T-helper 1 cell treated with Interleukin-12 subunit alpha and Interleukin-12 subunit beta and Interleukin-4 antibody, amounts not matched to agents 30 μg/mL and 1 μg/mL, for 36 hours (primary cell): ENCODE results near the gene MKNK1.

Experiments
- H3K27ac Mint-ChIP-seq: one replicate; pipeline ENCODE4 v1.8.0; 2021; ENCODE audit warnings: mild to moderate bottlenecking, mixed read lengths
- H3K27me3 Mint-ChIP-seq: one replicate; pipeline ENCODE4 v1.8.0; 2021; ENCODE audit warnings: low read depth, mixed read lengths
- H3K36me3 Mint-ChIP-seq: one replicate; pipeline ENCODE4 v1.8.0; 2021; ENCODE audit warnings: low read depth, mixed read lengths
- H3K4me1 Mint-ChIP-seq: one replicate; pipeline ENCODE4 v1.8.0; 2021; ENCODE audit warnings: low read depth, mixed read lengths
- H3K4me3 Mint-ChIP-seq: one replicate; pipeline ENCODE4 v1.8.0; 2021; ENCODE audit warnings: mild to moderate bottlenecking, moderate library complexity, mixed read lengths
- H3K9me3 Mint-ChIP-seq: one replicate; pipeline ENCODE4 v1.8.0; 2021; ENCODE audit warnings: mixed read lengths

MKNK1 gene

DNA sequence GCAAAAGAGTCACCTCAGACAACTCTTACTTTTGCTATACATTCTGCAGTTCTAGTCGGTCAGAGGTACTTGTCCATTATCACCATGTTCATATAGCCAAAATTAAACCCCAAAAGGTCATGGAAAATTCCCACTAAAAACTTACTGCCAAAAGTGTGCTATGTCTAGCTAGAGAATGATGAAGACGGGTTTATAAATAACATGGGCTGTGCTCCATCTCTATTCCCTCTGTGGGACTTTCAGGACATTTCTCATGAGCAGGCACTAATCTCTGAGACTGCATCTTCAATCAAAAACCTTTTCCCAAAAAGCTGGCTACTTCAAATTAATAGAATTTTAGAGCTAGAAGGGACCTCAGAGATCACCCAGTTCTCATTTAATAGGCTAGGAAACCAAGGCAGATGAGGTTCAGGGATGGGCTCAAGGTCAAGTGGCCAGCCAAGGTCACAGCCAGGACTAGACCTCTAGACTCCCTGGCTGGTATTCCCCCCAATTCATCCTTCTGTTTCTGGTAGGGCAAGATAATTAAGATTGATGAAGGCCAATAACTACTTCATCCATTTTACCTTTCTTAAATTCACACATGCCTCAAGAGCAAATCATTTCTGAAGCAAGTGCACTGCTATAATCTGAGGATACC lies 33.5 kb upstream of the MKNK1 start:
- Mint-ChIP-seq H3K4me3 (no peak overlapping the region), H3K36me3 (peaks cover 30% of the 10 kb centered on the region), H3K27ac (no peak overlapping the region), H3K4me1 (peaks cover 3% of the 10 kb centered on the region), H3K9me3 (no peaks in the 10 kb centered on the region), H3K27me3 (no peaks in the 10 kb centered on the region)

DNA sequence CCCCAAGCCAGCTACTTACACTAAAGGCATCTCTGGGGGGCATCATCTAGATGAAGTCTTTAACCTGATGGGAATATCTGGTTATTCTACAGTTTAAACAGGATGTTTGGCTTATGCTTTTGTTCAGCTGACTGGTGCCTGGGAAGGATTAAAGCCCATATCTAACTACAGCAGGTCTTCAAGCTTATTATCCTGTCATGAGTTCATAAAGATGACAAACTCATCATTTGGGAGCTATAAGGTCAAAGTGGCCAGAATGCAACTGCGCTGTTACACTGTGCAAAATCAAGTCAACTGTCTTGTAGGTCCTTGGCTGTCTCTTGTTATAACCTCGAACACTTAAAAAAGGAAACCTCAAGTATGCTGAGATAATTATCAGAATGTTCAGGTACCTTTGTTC lies 31.1 kb upstream of the MKNK1 start:
- Mint-ChIP-seq H3K27me3 (no peaks in the 10 kb centered on the region), H3K36me3 (peaks cover 20% of the 10 kb centered on the region), H3K4me1 (peaks cover 3% of the 10 kb centered on the region), H3K9me3 (no peaks in the 10 kb centered on the region), H3K4me3 (no peak overlapping the region), H3K27ac (no peak overlapping the region)

DNA sequence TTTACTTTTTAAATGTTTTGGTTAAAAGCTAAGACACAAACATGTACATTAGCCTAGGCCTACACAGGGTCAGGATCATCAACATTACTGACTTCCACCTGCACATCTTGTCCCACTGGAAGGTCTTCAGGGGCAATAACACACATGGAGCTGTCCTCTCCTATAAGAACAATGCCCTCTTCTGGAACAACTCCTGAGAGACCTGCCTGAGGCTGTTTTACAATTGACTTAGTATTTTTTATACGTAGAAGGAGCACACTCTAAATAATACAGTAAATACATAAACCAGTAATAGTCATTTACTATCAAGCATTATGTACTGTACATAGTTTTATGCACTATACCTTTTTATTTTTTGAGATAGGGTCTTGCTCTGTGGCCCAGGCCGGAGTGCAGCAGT lies 26.7 kb upstream of the MKNK1 start:
- Mint-ChIP-seq H3K4me3 (no peak overlapping the region), H3K9me3 (no peaks in the 10 kb centered on the region), H3K36me3 (peaks cover 14% of the 10 kb centered on the region), H3K27me3 (no peaks in the 10 kb centered on the region), H3K27ac (no peak overlapping the region), H3K4me1 (peaks cover 3% of the 10 kb centered on the region)

DNA sequence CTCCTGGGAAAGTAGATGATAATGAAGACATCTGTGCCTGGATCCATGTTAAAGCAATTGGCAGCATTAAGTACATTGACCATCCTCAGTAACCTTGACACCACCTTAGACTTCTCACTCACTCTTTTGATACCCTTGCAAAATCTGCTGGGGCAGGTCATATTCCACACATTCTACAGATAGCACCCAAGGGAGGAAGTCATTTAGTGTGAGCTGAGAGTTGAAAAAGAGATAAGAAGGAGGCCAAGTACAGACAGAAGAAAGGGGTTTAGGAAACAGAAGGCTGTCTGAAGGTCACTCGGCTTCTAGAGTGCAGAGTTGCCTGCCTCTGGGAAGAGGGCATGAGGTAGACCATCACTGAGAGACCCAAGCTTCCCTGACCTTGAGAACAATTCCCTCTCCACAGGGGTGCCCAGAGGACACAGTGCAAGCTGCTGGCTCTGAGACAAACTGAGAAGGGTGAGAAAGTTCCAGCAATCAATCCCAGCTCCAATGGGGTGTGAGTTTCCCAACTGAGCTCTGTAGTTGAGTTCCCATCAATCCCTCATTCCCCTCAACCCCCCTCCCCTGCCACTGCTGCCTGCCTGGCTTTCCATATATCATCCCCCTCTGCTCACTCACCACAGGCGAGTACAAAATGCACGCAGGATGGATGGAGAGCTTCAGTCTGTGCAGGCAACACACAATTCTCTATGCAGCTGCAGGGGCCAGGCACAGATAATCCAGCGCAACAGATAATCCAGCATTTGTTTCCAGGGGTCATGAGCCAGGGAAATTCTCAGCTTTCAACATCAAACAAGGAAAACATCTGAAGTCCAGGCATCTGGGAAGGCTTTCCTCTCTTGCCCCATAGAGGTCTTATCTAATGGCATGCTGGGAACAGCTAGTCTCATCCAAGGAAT lies 19.9 kb upstream of the MKNK1 start:
- Mint-ChIP-seq H3K36me3 (peaks cover 2% of the 10 kb centered on the region), H3K4me3 (no peak overlapping the region), H3K9me3 (no peaks in the 10 kb centered on the region), H3K4me1 (peaks cover 10% of the 10 kb centered on the region), H3K27me3 (no peaks in the 10 kb centered on the region), H3K27ac (no peak overlapping the region)

DNA sequence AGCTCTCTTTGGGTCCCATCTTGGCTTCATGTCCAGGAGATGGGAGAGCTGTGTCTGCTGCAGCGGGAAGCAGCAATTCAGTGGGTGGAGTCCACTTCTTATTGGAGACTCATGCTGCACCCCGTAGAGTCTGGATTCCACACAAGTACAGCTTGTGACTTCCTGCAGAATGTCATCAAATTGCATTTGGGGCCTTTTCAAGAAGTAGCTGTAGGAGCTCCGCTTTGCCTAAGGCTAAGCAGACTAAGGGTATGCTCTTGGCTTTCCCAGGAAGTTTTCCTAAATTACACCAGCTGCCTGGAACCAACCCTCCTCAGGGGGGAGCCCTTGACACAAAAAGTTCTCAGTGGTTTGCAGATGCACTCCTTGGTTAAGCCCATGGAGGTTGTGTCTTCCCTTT lies 18.3 kb upstream of the MKNK1 start:
- Mint-ChIP-seq H3K36me3 (peaks cover 2% of the 10 kb centered on the region), H3K4me3 (no peak overlapping the region), H3K9me3 (no peaks in the 10 kb centered on the region), H3K4me1 (peaks cover 21% of the 10 kb centered on the region), H3K27ac (no peak overlapping the region), H3K27me3 (no peaks in the 10 kb centered on the region)

DNA sequence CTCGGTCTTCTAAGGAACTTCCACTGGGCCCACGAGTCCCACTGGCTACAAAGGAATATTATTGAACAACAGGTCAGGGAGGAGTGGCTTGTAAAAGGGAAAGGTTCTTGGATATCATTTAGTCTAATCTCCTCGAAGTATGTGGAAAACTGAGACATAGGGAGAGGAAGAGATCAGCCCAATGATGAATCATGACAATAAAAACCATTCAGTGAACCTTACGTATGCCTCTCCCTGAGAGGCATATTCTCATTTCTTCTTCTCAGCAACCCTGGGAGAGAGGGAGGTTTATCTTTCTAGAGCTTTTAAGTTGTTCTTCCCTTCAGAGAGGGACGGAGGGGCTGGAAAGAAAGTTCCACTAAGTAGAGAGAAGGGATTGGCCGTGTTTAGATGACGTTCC lies 17.9 kb upstream of the MKNK1 start:
- Mint-ChIP-seq H3K9me3 (no peaks in the 10 kb centered on the region), H3K4me1 (peaks cover 25% of the 10 kb centered on the region), H3K27me3 (no peaks in the 10 kb centered on the region), H3K36me3 (peaks cover 1% of the 10 kb centered on the region), H3K4me3 (no peak overlapping the region), H3K27ac (no peak overlapping the region)

DNA sequence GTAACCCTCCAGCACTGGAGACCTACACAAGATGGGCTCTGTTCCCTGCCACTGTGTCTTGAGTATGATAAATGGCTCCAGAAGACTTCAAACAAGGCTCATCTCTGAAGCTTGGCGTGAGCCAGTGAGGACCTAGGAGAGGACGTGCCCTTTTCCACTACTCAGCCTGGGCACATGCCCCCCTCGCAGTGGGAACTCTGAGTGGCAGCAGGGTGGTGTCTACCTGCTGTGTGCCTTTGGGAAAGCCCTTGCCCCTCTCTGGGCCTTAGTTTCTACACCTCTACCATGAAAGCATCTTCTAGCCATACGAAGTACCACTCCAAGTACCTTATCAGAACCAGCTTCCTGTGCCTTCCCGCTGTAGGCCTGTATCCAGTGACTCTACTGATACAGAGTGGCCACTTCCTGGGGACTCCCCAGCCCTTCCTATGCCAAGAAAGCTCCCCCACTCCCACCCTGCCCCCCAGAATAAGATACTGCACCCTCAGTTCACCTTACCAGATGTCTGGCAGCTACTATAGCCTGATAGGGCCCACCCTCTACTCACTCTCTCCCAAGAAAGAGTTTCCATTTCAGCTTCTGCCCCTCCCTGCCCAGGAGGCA lies 15.7 kb upstream of the MKNK1 start:
- no peak overlapping the region for H3K4me3 Mint-ChIP-seq
- H3K9me3 Mint-ChIP-seq, result no peaks in the 10 kb centered on the region

DNA sequence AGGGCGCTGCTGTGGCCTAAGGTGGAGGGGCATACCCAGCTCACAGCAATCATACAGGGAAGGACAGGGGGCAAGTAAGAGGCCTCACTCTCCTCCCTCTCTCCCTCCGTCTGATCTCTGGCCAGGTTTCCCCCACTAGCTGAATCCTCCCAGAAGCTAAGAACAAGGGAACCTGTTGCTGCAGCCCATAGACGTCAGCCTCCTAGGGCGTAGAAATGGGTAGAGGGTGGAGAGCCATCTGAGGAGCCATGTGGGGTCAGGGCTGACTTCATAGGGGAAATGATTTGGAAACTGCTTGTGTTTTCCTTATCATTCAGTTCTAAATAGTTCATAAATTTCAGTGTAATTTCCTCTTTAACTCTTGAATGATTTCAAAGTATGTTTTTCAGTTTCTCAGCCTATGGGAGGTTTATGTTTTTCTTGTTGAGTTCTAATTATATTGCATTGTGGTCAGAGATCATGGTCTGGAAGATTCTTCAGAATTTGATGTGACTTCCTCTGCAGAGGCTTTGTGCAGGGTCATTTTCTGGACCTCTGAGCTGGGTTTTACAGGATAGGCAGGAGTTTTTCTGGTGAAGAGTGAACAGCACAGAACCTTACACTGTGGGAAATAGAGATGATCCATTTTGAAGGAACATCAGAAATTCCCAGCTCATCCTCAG lies 14.8 kb upstream of the MKNK1 start:
- Mint-ChIP-seq H3K4me1 (peaks cover 46% of the 10 kb centered on the region), H3K36me3 (no peaks in the 10 kb centered on the region), H3K4me3 (no peak overlapping the region), H3K27me3 (no peaks in the 10 kb centered on the region), H3K9me3 (no peaks in the 10 kb centered on the region), H3K27ac (peak overlapping the region; percentile 13)

More for the DNA sequence above, 15.7 kb upstream of the MKNK1 start:
- Mint-ChIP-seq H3K4me1 (peaks cover 39% of the 10 kb centered on the region), H3K27me3 (no peaks in the 10 kb centered on the region), H3K27ac (no peak overlapping the region), H3K36me3 (no peaks in the 10 kb centered on the region)

DNA sequence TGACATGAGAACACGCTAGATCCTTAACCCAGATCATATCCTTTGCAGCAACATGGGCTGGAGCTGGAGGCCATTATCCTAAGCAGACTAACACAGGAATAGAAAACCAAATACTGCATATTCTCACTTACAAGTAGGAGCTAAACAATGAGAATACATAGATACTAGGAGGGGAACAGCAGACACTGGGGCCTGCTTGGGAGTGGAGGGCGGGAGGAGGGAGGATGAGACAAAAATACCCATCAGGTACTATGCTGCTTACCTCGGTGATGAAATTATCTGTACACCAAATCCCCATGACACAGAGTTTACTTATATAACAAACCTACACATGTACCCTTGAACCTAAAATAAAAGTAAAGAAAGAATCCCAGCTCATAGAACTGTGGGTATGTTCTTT lies 13.8 kb upstream of the MKNK1 start:
- Mint-ChIP-seq H3K27me3 (no peaks in the 10 kb centered on the region), H3K4me1 (peaks cover 48% of the 10 kb centered on the region), H3K27ac (peak overlapping the region; percentile 88), H3K9me3 (no peaks in the 10 kb centered on the region), H3K4me3 (peak overlapping the region; percentile 93), H3K36me3 (peaks cover 2% of the 10 kb centered on the region)

DNA sequence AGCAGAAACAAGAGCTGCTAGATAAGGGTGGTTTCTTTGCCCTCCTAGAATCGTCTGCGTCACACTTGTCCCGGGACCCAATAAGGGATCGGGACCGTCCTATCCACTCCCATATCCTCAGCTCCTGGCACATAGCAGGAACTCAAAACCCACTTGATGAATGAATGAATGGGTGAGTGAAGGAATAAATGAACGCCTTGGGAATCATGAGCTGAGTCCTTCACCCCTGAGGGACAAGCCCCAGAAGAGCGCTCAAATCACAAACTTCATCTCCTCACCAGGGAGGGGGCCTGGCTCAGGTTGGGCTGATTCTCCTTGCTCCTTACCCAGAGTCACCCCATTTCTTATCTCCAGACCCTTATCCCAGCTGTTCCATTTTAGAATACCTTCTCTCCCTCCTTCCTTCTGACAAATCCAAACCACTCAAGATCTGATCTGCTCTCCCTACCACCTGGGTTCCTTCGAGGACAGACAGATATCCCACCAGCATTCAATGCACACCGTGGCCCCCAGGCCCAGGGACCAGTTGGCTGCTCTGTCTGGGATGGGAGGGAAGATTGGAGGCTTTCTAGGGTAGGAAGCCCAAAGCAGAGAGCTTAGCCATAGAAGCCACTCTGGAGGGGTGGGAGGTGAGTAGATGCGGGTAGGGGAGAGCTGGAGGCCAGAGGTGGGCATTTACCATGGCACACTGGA lies 13.2 kb upstream of the MKNK1 start:
- Mint-ChIP-seq H3K27me3 (no peaks in the 10 kb centered on the region), H3K36me3 (peaks cover 4% of the 10 kb centered on the region), H3K4me3 (peak overlapping the region; percentile 93), H3K9me3 (no peaks in the 10 kb centered on the region), H3K27ac (peak overlapping the region; percentile 88), H3K4me1 (peaks cover 48% of the 10 kb centered on the region)

DNA sequence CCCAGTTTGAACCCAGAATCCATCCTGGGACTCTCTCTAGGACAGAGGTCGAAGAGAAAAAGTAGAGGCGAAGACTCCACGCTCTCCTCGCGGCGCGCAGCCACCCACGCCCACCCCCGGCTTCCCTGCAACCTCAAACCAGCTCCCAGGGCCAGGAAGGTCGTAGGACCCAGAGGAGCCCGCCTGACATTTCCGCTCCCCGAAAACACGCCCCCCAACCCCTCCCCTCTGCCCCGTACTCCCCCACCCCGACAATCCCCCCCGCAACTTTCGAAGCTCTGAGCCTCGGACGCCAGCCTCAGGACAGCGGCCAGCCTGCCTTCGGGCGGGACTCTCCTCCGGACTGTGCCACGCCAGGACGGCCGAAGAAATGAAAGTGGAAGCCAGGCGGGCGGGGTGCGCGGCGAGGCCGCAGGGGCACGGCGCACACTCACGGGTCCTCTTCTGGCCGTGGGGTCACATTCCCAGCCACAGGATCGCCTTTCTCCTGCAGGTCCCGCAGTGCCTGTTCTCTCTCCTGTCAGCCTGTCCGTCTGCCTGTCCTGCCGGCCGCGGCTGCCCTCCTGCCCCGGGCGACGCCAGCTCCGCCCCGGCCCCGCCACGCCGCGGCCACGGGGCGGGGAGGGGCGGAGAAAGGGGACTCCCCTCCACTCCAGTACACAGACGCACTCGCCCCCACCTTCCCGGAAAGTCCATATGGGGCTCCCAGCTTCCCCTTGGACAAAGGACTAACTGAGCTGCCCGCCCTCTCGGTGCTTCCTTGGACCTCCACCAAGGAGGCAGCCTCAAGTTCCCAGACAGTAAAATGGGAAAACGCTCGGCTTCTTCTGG lies 12.4 kb upstream of the MKNK1 start, which contains the start of gene MOB3C:
Gene MOB3C, minus strand, starts transcription at position 535 of the 831 bp plus-strand sequence. CDS start 3,490 bp downstream, outside the sequence.
- Mint-ChIP-seq H3K36me3 (peaks cover 5% of the 10 kb centered on the region), H3K4me1 (peaks cover 49% of the 10 kb centered on the region), H3K4me3 (peak within 1 kb of the TSS; percentile 93), H3K27ac (peak within 1 kb of the TSS; percentile 88), H3K27me3 (no peaks in the 10 kb centered on the region), H3K9me3 (no peaks in the 10 kb centered on the region)

DNA sequence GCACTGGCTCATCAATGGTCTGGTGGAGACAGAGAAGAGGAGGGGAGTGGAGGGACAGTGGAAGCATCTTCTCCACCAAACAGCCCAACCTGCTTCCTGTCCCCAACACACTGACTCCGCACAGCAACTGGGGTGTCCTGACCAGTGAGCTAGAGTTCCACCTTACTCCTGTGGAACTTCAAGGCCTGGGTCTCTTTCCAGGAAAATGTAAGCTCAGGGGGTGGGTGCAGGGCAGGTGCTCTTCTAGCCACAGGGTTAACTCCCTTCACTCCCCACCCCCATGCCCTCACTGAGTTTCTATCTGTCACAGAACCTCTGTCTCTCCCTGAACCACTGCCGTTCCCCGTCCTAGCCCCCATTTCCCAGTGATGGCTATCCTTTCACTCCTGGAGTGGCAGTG lies 11.7 kb upstream of the MKNK1 start:
- Mint-ChIP-seq H3K36me3 (peaks cover 13% of the 10 kb centered on the region), H3K4me1 (peaks cover 52% of the 10 kb centered on the region), H3K4me3 (peak overlapping the region; percentile 93), H3K27me3 (no peaks in the 10 kb centered on the region), H3K27ac (peak overlapping the region; percentile 82), H3K9me3 (no peaks in the 10 kb centered on the region)

DNA sequence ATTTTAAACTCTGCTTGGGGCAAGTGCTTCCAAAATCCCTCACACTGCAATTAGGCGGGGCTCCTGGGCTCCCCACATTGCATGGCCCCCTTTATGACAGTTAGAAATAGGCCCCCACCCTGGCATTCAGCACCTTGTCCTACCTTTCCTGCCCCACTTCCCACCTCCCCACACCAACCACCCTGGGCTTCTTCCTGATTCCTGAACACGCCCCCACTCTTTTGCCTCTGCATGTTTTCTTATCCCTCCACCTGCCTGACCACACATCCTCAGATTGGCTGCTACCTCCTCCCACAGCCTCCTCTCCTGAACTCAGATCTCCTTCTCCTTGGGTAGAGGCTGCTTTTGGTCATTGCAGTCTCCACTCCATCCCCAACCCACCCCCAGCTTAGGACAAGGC lies 11.0 kb upstream of the MKNK1 start:
- no peaks in the 10 kb centered on the region for H3K9me3 Mint-ChIP-seq
- H3K4me3 Mint-ChIP-seq, result peak overlapping the region; percentile 93
- no peaks in the 10 kb centered on the region for H3K27me3 Mint-ChIP-seq
- H3K27ac Mint-ChIP-seq, result peak overlapping the region; percentile 82
- H3K4me1 Mint-ChIP-seq, result peaks cover 52% of the 10 kb centered on the region
- peaks cover 17% of the 10 kb centered on the region for H3K36me3 Mint-ChIP-seq
